Activated T-cell treated with anti-CD3 and anti-CD28 coated beads, Interleukin-2, amount 50 U/mL, for 48 hours (primary cell): ENCODE data around the gene PDGFRB.

Experiments used
- DNase-seq, 2 experiments: peaks; one replicate each; pipeline ENCODE4 v3.0.0-alpha.2; 2020

PDGFRB gene

DNA sequence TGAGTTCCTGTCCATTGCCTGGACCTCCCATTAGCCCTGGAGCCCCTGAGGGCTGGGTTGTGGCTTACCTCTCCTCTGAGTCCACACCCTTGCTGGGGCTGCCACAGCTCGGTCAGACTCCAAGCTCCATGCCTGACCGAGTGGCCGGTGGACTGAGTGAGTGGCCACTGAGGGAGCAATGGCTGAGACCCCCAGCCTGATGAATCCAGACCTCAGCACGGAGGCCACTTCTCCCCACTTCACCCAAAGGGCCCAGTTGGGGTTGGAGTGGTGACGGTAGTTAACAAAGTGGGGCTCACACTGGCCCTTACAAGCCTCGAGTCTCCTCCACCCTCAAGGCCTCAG is 28.8 kb downstream of the PDGFRB start:
- DNase-seq, result no peak

DNA sequence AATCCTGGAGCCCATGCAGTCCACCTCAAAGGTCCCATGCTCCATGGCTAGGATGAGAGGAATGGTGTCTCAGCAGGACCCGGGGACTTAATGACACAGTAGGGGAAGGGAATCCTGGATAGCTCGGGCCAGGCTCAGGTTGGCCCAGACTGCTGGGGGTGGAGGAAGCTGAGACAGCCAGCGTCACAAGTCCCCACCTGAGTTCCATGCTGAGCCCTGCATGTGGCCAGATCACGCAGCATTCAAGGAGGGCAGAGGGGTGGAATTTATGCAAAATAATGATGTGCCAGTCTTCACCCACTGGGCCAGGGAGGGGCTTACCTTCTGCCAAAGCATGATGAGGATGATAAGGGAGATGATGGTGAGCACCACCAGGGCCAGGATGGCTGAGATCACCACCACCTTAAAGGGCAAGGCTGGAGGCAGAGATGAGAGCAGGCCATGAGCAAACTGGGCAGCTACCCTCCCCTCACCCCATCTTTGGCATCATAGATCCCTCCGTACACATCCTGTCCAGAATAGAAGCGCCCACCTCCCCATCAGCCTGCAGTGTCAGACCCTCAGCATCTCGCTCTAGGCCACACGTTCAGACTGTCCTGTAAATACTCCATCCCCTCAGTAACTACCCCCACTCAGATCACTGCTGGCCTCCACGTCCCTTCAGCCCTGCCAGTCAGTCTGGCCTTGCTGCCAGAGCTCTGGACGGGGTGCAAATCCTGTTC is 29.3 kb downstream of the PDGFRB start:
- DNase-seq, result no peak

DNA sequence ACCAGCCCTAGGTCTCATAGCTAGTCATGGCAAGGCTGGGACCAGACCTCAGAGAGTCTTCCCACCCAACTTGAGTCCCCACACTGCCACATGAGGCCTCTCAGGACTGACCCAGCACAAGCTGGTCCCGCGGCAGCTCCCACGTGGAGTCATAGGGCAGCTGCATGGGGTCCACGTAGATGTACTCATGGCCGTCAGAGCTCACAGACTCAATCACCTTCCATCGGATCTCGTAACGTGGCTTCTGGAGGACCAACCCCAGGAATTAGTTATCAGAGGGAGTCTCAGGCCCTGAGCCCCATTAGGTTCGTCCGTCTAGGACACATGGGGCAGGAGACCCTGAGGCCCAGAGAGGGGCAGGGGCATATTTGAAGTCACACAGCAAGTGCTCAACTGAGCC is 30.3 kb downstream of the PDGFRB start:
- no peak for DNase-seq

DNA sequence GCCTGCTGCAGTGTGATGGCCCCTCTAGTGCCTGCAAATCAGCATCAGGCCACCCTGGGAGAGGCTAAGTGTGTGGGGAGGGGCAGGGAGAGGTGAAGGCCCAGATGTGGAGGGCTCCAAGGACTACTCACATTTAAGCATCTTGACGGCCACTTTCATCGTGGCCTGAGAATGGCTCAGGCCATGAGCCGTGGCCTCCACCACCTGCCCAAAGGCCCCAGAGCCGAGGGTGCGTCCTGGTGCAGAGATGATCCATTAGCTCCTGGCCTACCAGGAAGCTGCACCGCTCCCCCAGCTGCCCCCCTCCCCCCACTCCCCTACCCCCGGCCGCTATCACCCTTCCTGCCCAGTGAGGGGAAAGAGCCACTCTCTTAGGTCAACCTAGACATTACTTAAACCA is 31.0 kb downstream of the PDGFRB start:
- no peak for DNase-seq

DNA sequence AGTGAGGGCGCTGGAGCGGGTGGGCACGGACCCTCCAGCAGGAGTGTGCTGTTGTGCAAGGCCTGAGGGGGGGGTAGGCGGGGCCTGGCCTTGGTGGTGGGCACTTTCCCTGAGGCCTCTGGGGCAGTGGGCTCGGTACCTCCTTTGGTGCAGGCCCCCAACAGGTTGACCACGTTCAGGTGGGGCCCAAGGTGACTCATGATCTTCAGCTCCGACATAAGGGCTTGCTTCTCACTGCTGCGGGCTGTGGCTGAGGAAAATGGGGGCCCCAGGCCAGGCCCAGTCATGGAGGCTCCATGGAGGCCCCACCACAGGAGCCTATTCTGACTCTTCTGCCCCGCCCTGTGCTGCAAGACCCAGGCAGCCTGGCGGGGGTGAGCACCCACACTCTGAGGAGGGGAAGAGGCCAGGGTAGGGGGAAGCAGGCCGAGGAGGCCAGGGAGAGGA is 31.5 kb downstream of the PDGFRB start:
- DNase-seq, result no peak

DNA sequence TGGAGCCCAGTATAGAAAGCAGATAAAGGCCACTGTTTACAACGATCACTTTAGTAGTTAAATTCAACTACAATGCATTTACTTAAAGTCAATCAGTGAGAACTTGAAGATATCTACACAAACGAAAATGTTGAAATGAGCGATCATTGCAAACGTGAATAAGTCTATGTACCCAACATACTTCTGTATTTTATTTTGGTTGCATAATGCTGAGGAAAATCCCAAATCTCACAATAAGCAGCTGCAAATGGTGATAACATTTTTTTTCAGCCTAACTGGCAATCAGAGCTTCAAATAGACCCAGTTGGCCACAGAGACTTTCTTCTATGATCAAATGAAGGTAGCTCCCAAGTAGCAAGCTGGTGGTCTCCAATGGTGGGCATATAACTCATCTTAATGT is 32.1 kb downstream of the PDGFRB start:
- no peak for DNase-seq

DNA sequence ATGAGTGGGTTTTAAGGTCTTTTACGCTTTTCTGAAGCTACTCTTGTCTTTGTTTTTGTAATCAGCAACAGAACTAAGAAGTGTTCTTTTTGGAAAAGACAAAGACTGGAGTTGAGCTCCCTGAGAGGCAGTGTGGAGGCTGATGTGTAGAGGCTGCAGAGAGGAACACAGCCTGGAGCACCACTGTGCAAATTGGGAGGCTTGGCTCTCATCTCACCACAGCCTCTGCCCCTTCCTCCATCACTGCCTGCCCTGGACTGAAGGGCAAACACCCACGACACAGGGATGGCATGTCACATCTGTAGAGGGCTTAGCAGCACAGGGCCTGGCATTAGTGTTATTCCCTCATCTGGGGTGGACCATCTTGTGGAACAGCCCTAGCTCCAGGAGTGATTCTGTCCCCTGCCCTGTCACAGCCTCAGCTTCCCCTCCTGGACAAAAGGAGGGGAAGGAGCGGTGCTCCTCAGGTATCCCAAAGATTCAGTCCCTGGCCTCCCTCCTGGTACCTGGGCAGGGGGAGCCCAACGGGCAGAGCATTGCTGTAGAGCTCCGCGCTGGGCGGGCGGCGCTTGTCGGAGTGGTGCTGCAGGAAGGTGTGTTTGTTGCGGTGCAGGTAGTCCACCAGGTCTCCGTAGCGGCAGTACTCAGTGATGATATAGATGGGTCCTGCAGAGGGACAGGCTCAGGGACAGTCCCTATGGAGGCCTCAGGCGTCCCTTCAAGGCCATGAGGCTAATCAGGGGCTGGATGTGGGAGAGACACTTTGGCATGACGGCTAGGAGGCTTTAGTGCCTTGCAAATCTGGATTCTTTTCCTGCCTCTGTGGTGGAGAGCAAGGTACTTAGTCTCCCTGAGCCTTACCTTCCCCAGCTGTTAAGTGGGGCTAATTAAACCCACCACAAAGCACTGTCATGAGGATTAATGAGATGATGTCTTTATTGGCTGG is 32.8 kb downstream of the PDGFRB start:
- no peak for DNase-seq

DNA sequence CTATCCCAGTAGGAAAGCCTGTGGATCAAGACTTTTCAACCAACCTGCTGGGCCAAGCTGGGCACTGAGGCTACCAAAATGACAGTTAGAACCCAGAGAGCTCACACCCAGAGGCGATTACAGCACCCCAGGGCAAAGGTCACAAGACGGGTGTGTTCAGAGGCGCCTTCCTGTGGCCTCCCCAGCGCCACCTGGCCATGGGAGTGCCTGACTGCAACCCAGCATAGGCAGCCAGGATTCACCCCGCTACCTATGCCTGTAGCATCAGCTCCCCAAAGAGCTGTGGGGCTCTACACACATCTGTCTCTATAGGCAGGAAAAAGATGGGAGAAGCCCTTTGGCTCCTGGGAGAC is 33.5 kb downstream of the PDGFRB start:
- DNase-seq, result peak; percentile 32 to 38

DNA sequence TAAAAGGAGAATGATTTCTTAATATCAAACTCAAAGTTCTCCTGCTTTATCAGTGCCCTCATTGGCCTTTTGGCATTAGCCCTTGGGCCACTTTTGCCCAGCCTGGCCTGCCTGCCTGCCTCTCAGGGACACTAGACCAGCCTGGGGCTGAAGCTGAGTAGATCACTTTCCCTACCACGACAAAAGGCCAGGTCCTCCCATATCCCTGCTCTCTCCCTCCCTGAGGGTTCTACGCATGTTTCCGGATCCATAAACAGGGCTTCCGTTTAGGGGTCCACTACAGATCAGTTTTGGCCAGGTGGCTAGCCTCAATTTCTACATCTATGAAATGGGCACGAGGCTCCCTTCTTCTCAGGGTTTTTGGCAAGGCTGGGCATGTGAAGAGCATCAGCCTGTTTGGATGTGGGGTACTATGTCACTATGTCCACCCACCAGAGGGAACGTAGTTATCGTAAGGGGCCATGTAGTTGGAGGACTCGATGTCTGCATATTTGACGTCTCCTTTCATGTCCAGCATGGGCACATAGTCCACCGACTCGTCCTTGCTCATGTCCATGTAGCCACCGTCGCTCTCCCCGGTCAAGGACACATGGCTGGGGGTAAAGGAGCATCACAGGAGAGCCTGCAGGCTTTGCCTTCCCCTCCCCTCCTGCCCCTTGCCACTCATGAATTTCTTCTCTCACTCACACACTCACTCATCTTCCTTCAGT is 34.0 kb downstream of the PDGFRB start:
- no peak for DNase-seq

DNA sequence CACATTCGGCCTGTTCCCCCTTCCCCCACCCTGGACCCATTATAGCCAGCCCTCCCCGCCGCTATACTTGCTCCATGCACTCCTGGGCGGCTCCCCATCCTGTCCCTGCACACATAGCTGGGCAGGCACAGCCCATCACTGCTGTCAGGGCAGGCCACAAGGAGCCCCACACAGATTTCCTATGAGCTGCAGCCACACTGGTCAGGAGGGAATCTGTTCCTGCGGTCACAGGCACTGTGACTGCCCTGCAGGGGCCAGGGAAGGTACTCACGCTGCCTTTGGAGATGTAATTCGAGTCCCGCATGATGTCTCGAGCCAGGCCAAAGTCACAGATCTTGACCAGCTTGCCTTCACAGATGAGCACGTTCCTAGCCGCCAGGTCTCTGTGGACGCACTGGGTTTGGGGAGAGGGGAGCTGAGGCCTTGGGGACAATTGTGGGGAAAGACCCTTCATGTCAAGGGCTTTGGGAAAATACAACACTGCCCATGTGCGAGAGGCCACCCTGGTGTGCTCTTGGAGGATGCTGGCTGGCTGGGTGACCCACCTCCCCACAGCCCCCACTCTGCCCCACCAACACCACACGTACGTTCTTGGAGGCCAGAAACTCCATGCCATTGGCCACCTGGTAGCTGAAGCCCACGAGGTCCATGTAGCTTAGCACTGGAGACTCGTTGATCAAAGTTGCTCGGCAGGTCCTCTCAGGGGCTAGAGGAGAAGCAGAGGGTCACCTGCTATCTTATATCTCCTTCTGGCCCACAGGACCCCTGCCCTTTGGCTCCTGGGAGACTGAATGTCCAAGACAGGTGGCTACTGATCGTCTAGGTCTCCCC is 34.8 kb downstream of the PDGFRB start:
- no peak for DNase-seq

DNA sequence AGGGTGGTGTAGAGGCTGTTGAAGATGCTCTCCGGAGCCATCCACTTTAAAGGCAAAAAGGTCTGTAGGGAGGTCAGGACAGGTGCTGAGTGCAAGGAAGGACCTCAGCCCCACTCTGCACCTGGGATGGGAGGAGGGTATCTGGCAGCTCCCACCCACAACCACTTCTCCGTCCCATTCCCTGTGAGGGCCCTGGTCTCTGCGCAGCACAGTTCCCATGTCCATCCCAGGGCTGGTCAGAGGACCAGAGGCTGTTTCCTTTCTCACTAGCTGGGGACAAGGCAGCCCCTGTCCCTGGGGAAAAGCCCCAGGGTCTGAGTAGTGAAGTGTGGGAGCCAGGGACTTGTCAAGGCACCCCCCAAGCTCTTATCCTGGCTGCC is 35.6 kb downstream of the PDGFRB start:
- no peak for DNase-seq

DNA sequence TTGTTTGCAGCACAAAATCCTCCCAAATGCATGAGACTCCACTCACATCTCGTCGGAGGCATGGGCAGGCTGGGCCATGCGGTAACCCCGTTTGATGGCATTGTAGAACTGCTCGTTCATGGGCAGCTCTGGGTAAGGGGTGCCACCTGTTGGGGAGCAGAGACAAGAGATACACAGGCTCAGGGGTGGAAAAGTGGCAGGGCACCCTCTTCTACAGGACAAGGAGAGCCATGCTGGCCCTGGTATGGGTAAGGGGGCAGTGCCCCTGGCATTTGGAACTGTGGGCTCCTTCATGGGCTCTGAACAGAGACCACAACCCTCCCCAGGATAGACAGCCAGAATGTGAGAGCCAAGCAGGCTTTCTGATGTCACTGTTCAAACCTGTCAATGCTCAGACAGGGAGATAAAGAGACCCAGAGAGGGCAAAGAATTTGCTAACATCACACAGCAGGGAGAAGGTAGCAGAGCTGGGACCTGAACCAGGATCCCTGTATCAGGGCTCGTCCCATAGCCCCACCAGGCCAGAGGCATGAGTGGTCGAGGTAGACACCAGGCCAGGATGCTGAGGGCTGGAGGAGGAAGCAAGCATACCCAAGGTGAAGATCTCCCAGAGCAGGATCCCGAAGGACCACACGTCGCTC is 36.1 kb downstream of the PDGFRB start:
- no peak for DNase-seq

DNA sequence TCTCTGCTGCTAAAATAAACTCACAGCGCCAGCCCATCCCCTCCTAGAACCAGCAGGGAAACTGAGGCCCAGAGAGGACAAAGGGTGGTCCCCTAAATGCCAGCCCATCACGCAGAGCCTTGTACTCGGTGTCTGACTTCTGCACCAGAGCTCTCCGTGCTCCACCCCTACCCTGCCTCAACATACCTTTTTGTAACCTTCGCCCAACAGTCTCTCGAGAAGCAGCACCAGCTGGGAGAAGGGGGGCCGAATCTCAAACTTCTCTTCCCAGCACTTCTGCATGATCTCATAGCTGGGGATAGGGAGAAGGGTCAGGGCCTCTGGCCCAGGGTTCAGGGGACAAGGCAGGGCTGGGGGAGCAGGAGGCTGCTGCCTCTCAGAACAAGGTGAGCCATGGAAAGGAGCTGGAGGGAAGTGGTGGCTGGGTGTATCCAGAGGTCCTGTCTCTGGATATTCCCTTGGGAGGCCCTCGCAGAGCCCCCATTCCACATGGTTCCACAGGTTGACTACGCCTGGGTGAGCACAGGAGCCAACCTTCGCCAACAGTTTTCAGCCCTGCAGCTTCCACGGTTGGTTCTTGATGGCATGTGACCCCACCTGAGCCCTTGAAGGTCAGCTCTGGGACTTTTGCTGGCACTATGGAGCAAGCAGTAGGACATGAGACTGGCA is 37.0 kb downstream of the PDGFRB start:
- no peak for DNase-seq

DNA sequence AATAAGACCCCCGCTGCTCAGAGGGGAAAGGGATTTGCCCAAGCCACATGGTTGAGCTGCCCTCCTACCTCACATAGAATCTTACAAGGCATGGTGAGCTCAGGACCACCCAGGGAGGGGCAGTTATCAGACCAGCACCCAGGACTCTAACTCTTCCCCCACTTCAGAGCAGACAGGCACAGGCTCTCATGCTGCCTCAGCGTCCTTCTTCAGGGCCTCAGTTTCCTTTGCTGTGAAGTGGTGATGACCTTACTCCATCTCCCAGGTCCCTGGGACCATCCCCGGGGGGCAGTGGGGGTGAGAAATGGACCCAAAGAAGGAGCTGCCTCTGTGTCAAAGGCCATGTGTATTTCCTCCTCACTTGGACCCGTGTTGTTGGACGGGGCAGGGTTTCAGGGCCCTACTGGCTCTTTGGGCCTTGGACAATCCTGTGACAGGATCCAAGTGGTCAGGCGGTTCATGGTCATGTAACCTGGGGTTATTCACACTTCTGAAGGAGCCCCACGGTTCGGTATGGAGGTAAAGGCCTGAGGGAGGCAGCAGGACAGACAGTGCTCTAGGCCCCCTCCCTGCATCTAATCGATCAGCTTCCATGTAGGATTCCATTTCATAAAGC is 37.6 kb downstream of the PDGFRB start:
- no peak for DNase-seq

DNA sequence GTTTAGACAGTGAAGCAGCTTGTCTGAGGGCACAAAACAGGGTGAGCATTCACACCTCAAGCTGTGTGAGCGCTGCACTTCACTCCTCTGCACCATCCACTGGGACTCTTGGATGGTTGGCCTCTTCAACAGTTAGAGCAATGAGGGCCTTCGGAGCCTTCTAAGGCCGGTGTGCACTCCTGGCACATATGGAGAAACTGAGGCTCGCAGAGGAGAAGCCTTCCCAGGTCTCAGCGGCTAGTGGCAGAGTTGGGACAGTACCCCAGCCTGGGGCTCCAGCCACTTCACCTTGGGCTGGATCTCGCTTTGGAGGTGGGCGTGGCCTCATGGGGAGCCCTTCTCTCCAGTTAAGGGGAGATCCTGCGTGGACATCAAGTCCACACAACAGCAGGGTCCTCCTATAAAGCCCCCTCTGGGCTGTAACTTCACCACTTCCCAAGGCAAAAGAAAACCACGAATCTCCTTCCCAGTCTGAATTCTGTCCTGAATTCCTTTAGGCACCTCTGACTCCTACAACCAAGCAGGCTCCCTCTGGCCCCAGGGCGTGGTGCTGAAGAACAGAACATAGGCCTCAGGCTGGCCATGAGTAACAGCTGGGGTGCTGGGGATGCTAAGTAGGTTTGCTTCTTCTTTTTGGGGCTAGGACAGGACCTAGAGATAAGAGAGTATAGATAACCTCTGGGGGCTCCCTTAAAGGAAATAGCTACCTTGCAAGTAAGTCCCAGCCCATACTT is 38.8 kb downstream of the PDGFRB start:
- DNase-seq, result no peak

DNA sequence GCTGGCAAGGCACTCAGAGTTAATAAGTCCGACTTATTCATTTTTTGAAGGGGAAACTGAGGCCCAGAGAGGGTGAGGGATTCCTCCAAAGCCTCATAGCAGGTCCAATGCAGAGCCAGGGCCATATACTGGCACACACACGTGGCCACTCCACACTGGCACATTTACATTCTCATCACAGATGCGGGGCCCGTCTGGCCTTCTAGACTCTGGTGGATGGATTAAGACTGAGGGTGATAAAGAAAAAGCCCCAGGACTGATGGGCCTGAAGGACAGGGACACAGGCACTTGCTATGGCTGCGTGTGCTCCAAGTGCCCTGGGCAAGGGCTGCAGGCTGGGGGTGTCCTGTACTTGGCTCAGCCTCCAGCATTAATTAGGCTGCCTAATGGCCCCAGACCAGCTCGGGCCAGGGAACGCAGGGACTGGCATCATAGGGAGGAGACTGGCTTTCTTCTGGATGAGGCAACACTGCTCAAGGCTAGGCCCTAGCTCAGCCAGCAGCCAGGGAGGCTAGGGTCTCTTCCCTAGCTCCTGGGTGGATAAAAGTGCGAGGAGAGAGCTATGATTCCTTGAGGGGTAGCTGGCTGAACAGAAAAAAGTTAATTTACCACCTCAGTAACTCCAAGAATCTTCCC is 40.8 kb downstream of the PDGFRB start:
- peak in 1 of 2 experiments; percentile 2 for DNase-seq

DNA sequence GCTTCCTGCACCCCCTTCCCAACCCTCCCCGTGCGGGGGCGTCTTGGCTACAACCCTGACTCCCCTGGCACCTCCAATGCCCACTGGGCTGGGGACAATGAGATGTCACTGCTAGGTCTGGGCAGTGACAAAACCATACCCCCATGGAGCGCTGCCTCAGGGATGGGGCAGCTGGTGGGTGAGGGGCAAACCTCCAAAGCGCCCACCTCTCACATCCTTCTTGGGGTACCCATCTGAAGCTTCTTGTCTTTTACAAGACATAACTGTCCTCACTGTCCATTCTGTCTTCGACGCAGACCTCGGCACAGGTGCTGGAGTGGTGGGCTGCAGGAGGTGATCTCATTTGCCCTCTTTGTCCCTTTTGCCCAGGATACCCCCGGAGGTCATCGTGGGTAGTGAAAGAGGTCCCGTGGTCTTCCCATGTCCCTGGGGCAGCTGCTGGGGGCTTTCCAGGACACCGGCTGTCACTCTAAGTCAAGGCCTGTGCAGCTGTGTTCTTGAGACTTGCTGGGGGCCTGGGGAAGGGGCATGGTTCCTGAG is 41.5 kb downstream of the PDGFRB start:
- peak in 1 of 2 experiments; percentile 12 for DNase-seq

DNA sequence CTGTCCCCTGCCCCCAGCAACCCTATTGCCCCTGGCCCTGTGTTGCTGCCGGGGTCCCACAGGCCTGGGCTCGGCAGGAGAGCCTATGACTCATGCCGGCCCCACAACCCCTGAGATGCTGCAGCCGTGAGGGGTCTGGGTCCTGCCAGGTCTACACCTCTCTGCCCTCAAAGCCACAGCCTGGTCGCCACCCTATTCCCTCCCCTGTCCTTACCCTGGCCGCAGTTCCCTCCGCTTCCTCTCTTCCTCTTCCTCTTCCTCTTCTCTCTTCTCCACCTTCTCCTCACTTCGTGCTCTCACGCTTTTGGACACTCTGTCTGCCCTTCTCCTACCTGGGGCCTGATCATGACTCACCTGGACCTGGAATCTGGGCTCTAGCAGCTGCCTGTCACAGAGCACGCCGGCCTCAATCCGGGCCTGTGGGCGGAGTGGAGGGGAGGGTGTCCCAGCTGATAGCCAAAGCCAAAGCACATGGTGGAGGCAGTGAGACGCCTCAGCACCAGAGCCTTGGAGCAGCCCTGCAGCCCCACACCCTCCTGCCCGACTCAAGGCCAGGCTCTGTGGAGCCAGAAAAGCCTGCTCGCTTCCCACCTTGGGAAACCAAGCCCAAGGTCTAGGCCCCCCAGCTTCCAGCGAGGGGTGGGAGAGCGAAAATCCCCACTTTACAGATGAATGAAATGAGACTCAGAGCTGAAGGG is 42.4 kb downstream of the PDGFRB start:
- DNase-seq, result peak in 1 of 2 experiments; percentile 5
